Mammary epithelial cell (primary cell): Measurements from ENCODE around the gene SYVN1.

Experiments used
- EZH2 ChIP-seq: IDR thresholded peaks from 2 replicates; pipeline ENCODE4 v1.6.1; 2012; ENCODE audit warnings: low read length, inconsistent platforms, borderline replicate concordance
- TF ChIP-seq, protein P1 (sequence below), 2 donors: IDR thresholded peaks in 1 of 2; conservative IDR thresholded peaks in 1 of 2; 2 replicates each; pipeline ENCODE4 v1.5.1; 2011 to 2012; ENCODE audit warnings: inconsistent platforms in 2 of 2, low read length in 2 of 2, mild to moderate bottlenecking in 2 of 2, control low read depth in 1 of 2, low read depth in 1 of 2; ENCODE audit not compliant: insufficient read depth in 1 of 2; ENCODE audit errors: extremely low read depth in 1 of 2

DNA sequence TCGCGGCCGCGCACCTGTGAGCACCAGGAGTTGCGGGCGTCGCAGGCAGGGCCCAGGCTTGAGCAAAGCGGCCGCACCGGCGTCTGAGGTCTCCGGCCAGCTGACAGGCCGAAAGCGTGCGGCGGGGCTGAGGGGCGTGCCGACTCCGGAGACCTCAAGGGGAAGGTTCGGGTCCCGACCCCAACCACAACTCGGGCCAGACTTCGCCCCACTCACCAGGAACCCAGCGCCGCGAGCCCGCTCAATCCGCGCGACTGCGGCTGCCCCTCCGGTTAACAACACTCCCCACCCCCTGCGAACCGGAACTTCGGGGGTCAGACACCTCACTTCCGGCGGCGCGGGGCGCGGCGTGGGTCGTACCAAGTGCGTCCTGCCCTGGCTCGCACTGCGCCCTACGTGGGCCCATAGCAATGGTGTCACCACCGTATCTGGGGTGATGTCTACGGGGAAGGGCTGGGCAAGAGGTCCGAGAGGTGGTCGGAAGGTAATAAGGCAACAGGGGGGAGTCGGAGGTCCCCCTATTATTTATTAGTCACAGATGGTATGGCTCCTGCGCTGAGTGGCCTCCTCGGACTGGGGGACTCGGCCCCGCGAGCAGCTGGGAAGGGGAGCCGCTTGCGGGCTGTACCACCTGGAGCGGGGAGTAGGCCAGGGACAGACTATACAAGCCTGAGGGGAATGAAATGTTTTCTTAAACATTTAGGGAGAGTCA, at the start of gene SYVN1:
- TF ChIP-seq, protein P1, sequence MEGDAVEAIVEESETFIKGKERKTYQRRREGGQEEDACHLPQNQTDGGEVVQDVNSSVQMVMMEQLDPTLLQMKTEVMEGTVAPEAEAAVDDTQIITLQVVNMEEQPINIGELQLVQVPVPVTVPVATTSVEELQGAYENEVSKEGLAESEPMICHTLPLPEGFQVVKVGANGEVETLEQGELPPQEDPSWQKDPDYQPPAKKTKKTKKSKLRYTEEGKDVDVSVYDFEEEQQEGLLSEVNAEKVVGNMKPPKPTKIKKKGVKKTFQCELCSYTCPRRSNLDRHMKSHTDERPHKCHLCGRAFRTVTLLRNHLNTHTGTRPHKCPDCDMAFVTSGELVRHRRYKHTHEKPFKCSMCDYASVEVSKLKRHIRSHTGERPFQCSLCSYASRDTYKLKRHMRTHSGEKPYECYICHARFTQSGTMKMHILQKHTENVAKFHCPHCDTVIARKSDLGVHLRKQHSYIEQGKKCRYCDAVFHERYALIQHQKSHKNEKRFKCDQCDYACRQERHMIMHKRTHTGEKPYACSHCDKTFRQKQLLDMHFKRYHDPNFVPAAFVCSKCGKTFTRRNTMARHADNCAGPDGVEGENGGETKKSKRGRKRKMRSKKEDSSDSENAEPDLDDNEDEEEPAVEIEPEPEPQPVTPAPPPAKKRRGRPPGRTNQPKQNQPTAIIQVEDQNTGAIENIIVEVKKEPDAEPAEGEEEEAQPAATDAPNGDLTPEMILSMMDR (conservative IDR thresholded peaks at IDR 0.05 in 1 of 2, IDR thresholded peaks at IDR 0.05 in 1 of 2; ENCODE audit: extremely low read depth in 1 of 2, insufficient read depth in 1 of 2, low read depth in 1 of 2, low read length in 2 of 2) = no peak
- TF ChIP-seq EZH2 = no peak
